Right lobe of liver (tissue), 6 donors: ENCODE data around the gene NPW. TPM values are rescaled to one million over a fixed set of nuclear protein-coding genes. Genes with fewer than 3 reads are reported as not detected.

ENCODE experiments used
- ATAC-seq, 4 donors: fragments of 200-7000 bp; cut with Tn5 transposase; one replicate each; pipeline ENCODE4 v1.9.1; 2020; ENCODE audit warnings: mild to moderate bottlenecking in 4 of 4, moderate library complexity in 4 of 4
- DNase-seq, 3 donors: peaks; one replicate each; pipeline ENCODE4 v3.0.0-alpha.2; 2020
- H3K27ac ChIP-seq, 3 donors: fragments of 200-600 bp; one replicate each; pipeline ENCODE4 v1.8.0; 2022
- H3K27me3 ChIP-seq, 2 donors: fragments of 200-600 bp; one replicate each; pipeline ENCODE4 v1.8.0; 2022
- H3K36me3 ChIP-seq, 4 donors: fragments of 200-600 bp; sonication (generic) in 1 of 4; one replicate each; pipeline versions ENCODE4 v1.5.1 to v1.8.0; 2017 to 2022; ENCODE audit warnings: control low read depth in 1 of 4
- H3K4me1 ChIP-seq, 4 donors: fragments of 200-600 bp; sonication (generic) in 1 of 4; one replicate each; pipeline versions ENCODE4 v1.5.1 to v1.8.0; 2017 to 2022; ENCODE audit warnings: control low read depth in 1 of 4
- H3K4me3 ChIP-seq, 3 donors: fragments of 200-600 bp; one replicate each; pipeline ENCODE4 v1.8.0; 2022
- H3K9me3 ChIP-seq, 4 donors: fragments of 200-600 bp; sonication (generic) in 1 of 4; one replicate each; pipeline versions ENCODE4 v1.5.1 to v1.8.0; 2017 to 2022; ENCODE audit warnings: control low read depth in 1 of 4
- POLR2A ChIP-seq: fragments of 450-650 bp; IDR thresholded peaks from one replicate; pipeline ENCODE4 v1.6.1; 2017; ENCODE audit warnings: antibody characterized with exemption, mild to moderate bottlenecking
- WGBS: methylation state at CpG from one replicate; pipeline ENCODE4 v1.1.6; 2018; ENCODE audit warnings: low coverage, low lambda C conversion rate; ENCODE audit not compliant: insufficient coverage; ENCODE audit errors: missing lambda C conversion rate; 5-methylcytosine and 5-hydroxymethylcytosine counted together
- intact Hi-C, 2 donors: fragments of 100-400 bp; cut with DNase I; formaldehyde crosslinking; loops; one replicate each; pipeline versions ENCODE4 v1.11.2 to v1.14.1; 2022
- total RNA-seq, 6 experiments: library from RNA; depleted of rRNA in 2 of 6; stranded (reverse); fragments of >200 nt in 2 of 6; fragmentation: NEBNext Ultra II Directional in 3 of 6; extraction: Animal tissue kit (Norgen Biotek cat#: 25700) in 3 of 6; gene quantifications; one replicate each; pipeline versions ENCODE4 v1.1.0 to v1.2.4, GENCODE V29; 2016 to 2023
- TF ChIP-seq, protein P1 (sequence below), 4 donors: fragments of 200-600 bp in 3 of 4; fragments of 450-650 bp in 1 of 4; IDR thresholded peaks; one replicate each; pipeline versions ENCODE4 v1.5.1 to v1.8.0; 2016 to 2022; ENCODE audit warnings: antibody characterized with exemption in 4 of 4, mild to moderate bottlenecking in 2 of 4
- donor health status: DM: no; HTN: yes; CAD: no.
- donor health status: DM: no; HTN: no; CAD: no.
- donor health status: DM: no; HTN: no; CAD: no.
- donor health status: DM: no; HTN: yes; CAD: no.
- donor health status: DM: no; HTN: yes; CAD: no.

The NPW gene
- total RNA-seq, 6 experiments from 2014 or later: 2.7 to 12.3 (median 8.2) TPM

- peak in 1 of 3 donors; percentile 33 for DNase-seq
- no peaks in the 10 kb centered on the region for H3K27me3 ChIP-seq
- peak overlapping the region in 1 of 3 donors; percentile 7 for H3K4me3 ChIP-seq
- intact Hi-C loops: loop anchor here (5.0 kb wide), 2 partner anchors 42 to 127 kb away; partner anchors contain the start of gene RAB26 (in 1 of the 2)
- no peak overlapping the region for H3K27ac ChIP-seq
- H3K4me1 ChIP-seq: peaks cover 0 to 21% (median 7%) of the 10 kb centered on the region in 4 donors
- H3K36me3 ChIP-seq: no peaks in the 10 kb centered on the region
- no peak for TF ChIP-seq POLR2A
- TF ChIP-seq, protein P1, sequence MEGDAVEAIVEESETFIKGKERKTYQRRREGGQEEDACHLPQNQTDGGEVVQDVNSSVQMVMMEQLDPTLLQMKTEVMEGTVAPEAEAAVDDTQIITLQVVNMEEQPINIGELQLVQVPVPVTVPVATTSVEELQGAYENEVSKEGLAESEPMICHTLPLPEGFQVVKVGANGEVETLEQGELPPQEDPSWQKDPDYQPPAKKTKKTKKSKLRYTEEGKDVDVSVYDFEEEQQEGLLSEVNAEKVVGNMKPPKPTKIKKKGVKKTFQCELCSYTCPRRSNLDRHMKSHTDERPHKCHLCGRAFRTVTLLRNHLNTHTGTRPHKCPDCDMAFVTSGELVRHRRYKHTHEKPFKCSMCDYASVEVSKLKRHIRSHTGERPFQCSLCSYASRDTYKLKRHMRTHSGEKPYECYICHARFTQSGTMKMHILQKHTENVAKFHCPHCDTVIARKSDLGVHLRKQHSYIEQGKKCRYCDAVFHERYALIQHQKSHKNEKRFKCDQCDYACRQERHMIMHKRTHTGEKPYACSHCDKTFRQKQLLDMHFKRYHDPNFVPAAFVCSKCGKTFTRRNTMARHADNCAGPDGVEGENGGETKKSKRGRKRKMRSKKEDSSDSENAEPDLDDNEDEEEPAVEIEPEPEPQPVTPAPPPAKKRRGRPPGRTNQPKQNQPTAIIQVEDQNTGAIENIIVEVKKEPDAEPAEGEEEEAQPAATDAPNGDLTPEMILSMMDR (IDR thresholded peaks at IDR 0.05): no peak
- H3K9me3 ChIP-seq: no peaks in the 10 kb centered on the region
- no peak for ATAC-seq
- 0% methylated on average over 10 of the region's 96 CpGs for WGBS
Observed at GRCh38 chr16:2019921-2020831, 591 bp downstream of the NPW start.

DNA sequence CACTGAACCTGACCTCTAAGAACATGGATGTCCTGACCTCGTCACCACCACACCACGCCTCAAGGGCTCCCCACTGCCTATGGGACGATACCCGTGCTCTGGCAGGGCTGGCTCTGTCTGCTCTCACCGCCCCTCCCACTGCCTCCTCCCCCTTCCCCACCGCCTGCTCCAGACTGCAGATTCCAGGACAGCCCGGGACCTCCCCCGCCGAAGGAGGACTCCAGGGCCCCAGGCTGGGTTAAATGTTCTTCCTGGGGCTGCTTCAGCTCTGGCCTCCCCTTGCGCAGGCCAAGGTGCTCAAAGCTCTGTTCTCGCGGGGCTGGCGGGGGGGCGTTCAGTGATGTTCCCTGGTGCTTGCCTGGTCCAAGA is 3.1 kb downstream of the NPW start:
- Histone ChIP-seq H3K27me3 (no peaks in the 10 kb centered on the region), H3K4me3 (peak overlapping the region in 1 of 3 donors; percentile 22)
- intact Hi-C loops: loop anchor here in 1 of 2 donors (5.0 kb wide), 1 partner anchor 125 kb away; the partner anchor contains the start of gene RAB26

GRCh38 chr16:2023092-2024031 is 3.8 kb downstream of the NPW start:
- DNase-seq: peak; percentile 94 to 96 (median 95)
- Histone ChIP-seq H3K9me3 (no peaks in the 10 kb centered on the region), H3K4me1 (peaks cover 0 to 35% (median 14%) of the 10 kb centered on the region in 4 donors), H3K27me3 (no peaks in the 10 kb centered on the region), H3K36me3 (no peaks in the 10 kb centered on the region), H3K4me3 (peak overlapping the region in 1 of 3 donors; percentile 22), H3K27ac (peak overlapping the region; percentile 2 to 38 (median 26))
- ATAC-seq: peak; percentile 85 to 95 (median 88)
- intact Hi-C loops: loop anchor here in 1 of 2 donors (5.0 kb wide), 1 partner anchor 124 kb away; the partner anchor contains the start of gene RAB26
- peak; percentile 43 for TF ChIP-seq POLR2A
- TF ChIP-seq, protein P1 (IDR thresholded peaks at IDR 0.05): peak; percentile 89 to 99 (median 94)
- WGBS: 20% methylated on average over 17 of the region's 53 CpGs

More for the DNA sequence above, 3.1 kb downstream of the NPW start:
- no peak overlapping the region for H3K27ac ChIP-seq
- peaks cover 0 to 29% (median 12%) of the 10 kb centered on the region in 4 donors for H3K4me1 ChIP-seq
- no peaks in the 10 kb centered on the region for H3K36me3 ChIP-seq
- DNase-seq: peak in 1 of 3 donors; percentile 41
- ATAC-seq: peak in 2 of 4 donors; percentile 3 to 18
- WGBS: 0% methylated on average over 3 of the region's 14 CpGs
- TF ChIP-seq, protein P1 (IDR thresholded peaks at IDR 0.05): no peak
- H3K9me3 ChIP-seq: no peaks in the 10 kb centered on the region

DNA sequence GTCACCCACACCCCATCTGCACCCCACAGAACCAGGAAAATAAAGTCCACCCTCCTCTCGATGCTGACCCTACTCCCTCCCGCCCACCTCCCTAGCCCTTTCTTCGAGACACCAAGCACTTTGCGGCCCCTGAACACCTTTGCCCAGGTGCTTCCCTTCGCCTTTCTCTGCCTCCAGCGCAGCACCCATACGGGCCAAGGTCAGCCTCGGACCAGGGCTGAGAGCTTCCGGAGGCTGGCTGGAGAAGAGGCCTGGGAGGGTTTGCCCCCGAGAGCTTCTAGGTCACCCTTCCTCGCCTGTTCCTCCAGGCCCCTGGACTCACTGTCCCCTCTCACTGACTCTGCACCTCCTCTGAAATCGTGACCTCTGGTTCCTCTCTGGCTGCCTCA is 4.4 kb downstream of the NPW start:
- intact Hi-C loops: loop anchor here in 1 of 2 donors (5.0 kb wide), 1 partner anchor 123 kb away; the partner anchor contains the start of gene RAB26
- H3K4me1 ChIP-seq: peaks cover 0 to 42% (median 17%) of the 10 kb centered on the region in 4 donors
- no peaks in the 10 kb centered on the region for H3K36me3 ChIP-seq
- peak in 1 of 3 donors; percentile 51 for DNase-seq
- no peak overlapping the region for H3K4me3 ChIP-seq
- WGBS: 70% methylated on average over 12 of the region's 12 CpGs
- TF ChIP-seq POLR2A: no peak
- TF ChIP-seq, protein P1 (IDR thresholded peaks at IDR 0.05): no peak
- no peak for ATAC-seq
- H3K27me3 ChIP-seq: no peaks in the 10 kb centered on the region
- no peaks in the 10 kb centered on the region for H3K9me3 ChIP-seq
- peak overlapping the region in 2 of 3 donors; percentile 2 to 38 for H3K27ac ChIP-seq
